SK-N-SH (cell line): ENCODE results near the gene HPN. TPM values are rescaled to one million over a fixed set of nuclear protein-coding genes. Genes with fewer than 3 reads are reported as not detected.

ENCODE experiments used
- CTCF ChIA-PET: fragments of 300-600, 350-600 bp; formaldehyde crosslinking; extraction: SDS; loops from one replicate; lab custom pipeline; 2021; lab: Yijun Ruan, JAX
- POLR2A ChIA-PET: fragments of 350-600 bp; sonication (Branson Sonifier 250); formaldehyde crosslinking; extraction: SDS; loops from one replicate; lab custom pipeline; 2020; ENCODE audit warnings: antibody characterized with exemption, inconsistent platforms; lab: Yijun Ruan, JAX
- DNase-seq: peaks from one replicate; pipeline ENCODE4 v3.0.0; 2012
- H2AFZ ChIP-seq: fragments of 200-600 bp; sonication (generic); 2 replicates; pipeline ENCODE4 v1.8.1; 2016; ENCODE audit warnings: antibody characterized with exemption, mild to moderate bottlenecking, low read depth
- H3F3A ChIP-seq: fragments of 200-600 bp; sonication (generic); replicated peaks from 2 replicates; pipeline ENCODE3; 2016; ENCODE audit warnings: antibody characterized with exemption, mild to moderate bottlenecking; ENCODE audit not compliant: insufficient read depth
- H3K27ac ChIP-seq, 2 experiments: fragments of 200-500 bp in 1 of 2; fragments of 200-600 bp in 1 of 2; sonication (Bioruptor generic) in 1 of 2; sonication (generic), shearing (Covaris generic) in 1 of 2; 2 replicates each; pipeline versions ENCODE4 v1.5.1 to v1.6.1; 2014 to 2016; ENCODE audit warnings: low read depth in 2 of 2, inconsistent platforms in 1 of 2, low read length in 1 of 2, mild to moderate bottlenecking in 1 of 2, mixed read lengths in 1 of 2
- H3K27me3 ChIP-seq: fragments of 200-600 bp; sonication (generic), shearing (Covaris generic); 2 replicates; pipeline ENCODE4 v1.6.1; 2016; ENCODE audit warnings: mixed run types; ENCODE audit not compliant: insufficient read depth
- H3K36me3 ChIP-seq, 2 experiments: fragments of 200-500 bp in 1 of 2; fragments of 200-600 bp in 1 of 2; sonication (Bioruptor generic) in 1 of 2; sonication (generic) in 1 of 2; replicated peaks in 1 of 2; 2 replicates each; pipeline versions ENCODE3 to v1.5.1; 2014 to 2016; ENCODE audit warnings: low read length in 1 of 2, mild to moderate bottlenecking in 1 of 2; ENCODE audit not compliant: insufficient read depth in 2 of 2, control insufficient read depth in 1 of 2
- H3K4me1 ChIP-seq, 2 experiments: fragments of 200-500 bp in 1 of 2; fragments of 200-600 bp in 1 of 2; sonication (Bioruptor generic) in 1 of 2; sonication (generic), shearing (Covaris generic) in 1 of 2; 2 replicates each; pipeline versions ENCODE4 v1.5.1 to v1.6.1; 2014 to 2016; ENCODE audit warnings: low read depth in 1 of 2, low read length in 1 of 2, mixed run types in 1 of 2; ENCODE audit not compliant: insufficient read depth in 2 of 2, control insufficient read depth in 1 of 2
- H3K4me2 ChIP-seq: fragments of 200-600 bp; sonication (generic), shearing (Covaris generic); 2 replicates; pipeline ENCODE4 v1.6.1; 2017; ENCODE audit warnings: mixed run types
- H3K4me3 ChIP-seq, 2 experiments: fragments of 200-500 bp in 1 of 2; fragments of 200-600 bp in 1 of 2; sonication (Bioruptor generic) in 1 of 2; sonication (generic), shearing (Covaris generic) in 1 of 2; 2 replicates each; pipeline versions ENCODE4 v1.5.1 to v1.8.1; 2014 to 2016; ENCODE audit warnings: low read depth in 2 of 2, inconsistent platforms in 1 of 2, low read length in 1 of 2, mild to moderate bottlenecking in 1 of 2, mixed read lengths in 1 of 2, moderate library complexity in 1 of 2
- H3K79me2 ChIP-seq: fragments of 200-600 bp; sonication (generic); 2 replicates; pipeline ENCODE4 v1.8.1; 2017; ENCODE audit warnings: mild to moderate bottlenecking; ENCODE audit not compliant: insufficient read depth
- H3K9ac ChIP-seq: fragments of 200-600 bp; sonication (generic); 2 replicates; pipeline ENCODE4 v1.6.1; 2017; ENCODE audit warnings: mixed run types
- H3K9me2 ChIP-seq: fragments of 200-600 bp; sonication (generic); 2 replicates; pipeline ENCODE4 v1.6.1; 2017; ENCODE audit warnings: mixed run types
- H3K9me3 ChIP-seq: fragments of 200-600 bp; sonication (generic); 2 replicates; pipeline ENCODE4 v1.6.1; 2017; ENCODE audit warnings: mixed run types, mild to moderate bottlenecking, moderate library complexity
- H4K20me1 ChIP-seq: fragments of 200-600 bp; sonication (generic); 2 replicates; pipeline ENCODE4 v1.6.1; 2017; ENCODE audit warnings: mild to moderate bottlenecking, mixed run types; ENCODE audit not compliant: insufficient read depth
- CHD2 ChIP-seq: fragments of 150-350 bp; IDR thresholded peaks from 2 replicates; pipeline ENCODE4 v1.6.1; 2018; ENCODE audit warnings: low read length; ENCODE audit not compliant: partially characterized antibody
- EP300 ChIP-seq, 2 experiments: IDR thresholded peaks; 2 replicates each; pipeline versions ENCODE4 v1.4.0 to v1.6.1; 2012; ENCODE audit warnings: borderline replicate concordance in 1 of 2, low read depth in 1 of 2, low read length in 1 of 2
- EZH2phosphoT487 ChIP-seq: fragments of 200-600 bp; sonication (generic); IDR thresholded peaks from 2 replicates; pipeline ENCODE4 v1.6.1; 2017; ENCODE audit warnings: low read depth, mixed run types, mild to moderate bottlenecking, antibody characterized with exemption, moderate library complexity, borderline replicate concordance
- GATA2 ChIP-seq: sonication (generic); formaldehyde crosslinking; IDR thresholded peaks from 2 replicates; pipeline ENCODE4 v1.5.0; 2020; ENCODE audit warnings: mild to moderate bottlenecking, missing genetic modification reagents
- JUND ChIP-seq: IDR thresholded peaks from 2 replicates; pipeline ENCODE4 v1.4.0; 2012
- MEF2A ChIP-seq: IDR thresholded peaks from 2 replicates; pipeline ENCODE4 v1.4.0; 2012; ENCODE audit warnings: low read depth, borderline replicate concordance
- NRF1 ChIP-seq: IDR thresholded peaks from 2 replicates; pipeline ENCODE4 v1.6.1; 2012; ENCODE audit warnings: low read depth, mild to moderate bottlenecking, low read length
- POLR2AphosphoS5 ChIP-seq: IDR thresholded peaks from 2 replicates; pipeline ENCODE4 v1.6.1; 2012; ENCODE audit warnings: low read depth, low read length
- SIN3A ChIP-seq: IDR thresholded peaks from 2 replicates; pipeline ENCODE4 v1.6.1; 2012; ENCODE audit warnings: low read depth, mild to moderate bottlenecking, low read length, moderate library complexity, borderline replicate concordance
- SMC3 ChIP-seq: IDR thresholded peaks from 2 replicates; pipeline ENCODE4 v1.6.1; 2012; ENCODE audit warnings: low read depth, low read length, improper control_type of control experiment
- TEAD4 ChIP-seq: IDR thresholded peaks from 2 replicates; pipeline ENCODE4 v1.4.0; 2012; ENCODE audit warnings: mild to moderate bottlenecking, borderline replicate concordance; ENCODE audit not compliant: insufficient read depth
- YY1 ChIP-seq: IDR thresholded peaks from 2 replicates; pipeline ENCODE4 v1.4.0; 2012; ENCODE audit warnings: low read depth, mild to moderate bottlenecking
- WGBS: methylation state at CpG from one replicate; pipeline ENCODE4 v1.1.6; 2017; ENCODE audit warnings: low lambda C conversion rate; 5-methylcytosine and 5-hydroxymethylcytosine counted together
- polyA plus RNA-seq, 3 experiments: library from polyadenylated mRNA; depleted of rRNA; stranded (reverse); fragments of >200 nt; gene quantifications; 2 replicates each; pipeline ENCODE4 v1.2.3, GENCODE V29; 2012
- TF ChIP-seq, protein P1 (sequence below): fragments of 150-350 bp; IDR thresholded peaks from 2 replicates; pipeline ENCODE4 v1.6.1; 2017; ENCODE audit warnings: antibody characterized with exemption, low read length, low read depth, borderline replicate concordance
- TF ChIP-seq, protein P2 (sequence below): IDR thresholded peaks from 2 replicates; pipeline ENCODE4 v1.4.0; 2012; ENCODE audit warnings: low read depth
- TF ChIP-seq, protein P3 (sequence below): IDR thresholded peaks from 2 replicates; pipeline ENCODE4; 2012
- TF ChIP-seq, protein P4 (sequence below): IDR thresholded peaks from 2 replicates; pipeline ENCODE4 v1.4.0; 2012; ENCODE audit warnings: low read depth, borderline replicate concordance
- TF ChIP-seq, protein P5 (sequence below): fragments of 150-350 bp; IDR thresholded peaks from 2 replicates; pipeline ENCODE4 v1.6.1; 2016; ENCODE audit warnings: mild to moderate bottlenecking, low read depth, low read length
- TF ChIP-seq, protein P6 (sequence below): IDR thresholded peaks from 2 replicates; pipeline ENCODE4 v1.6.1; 2012; ENCODE audit warnings: mild to moderate bottlenecking, low read depth, low read length, moderate library complexity

The HPN gene
- polyA plus RNA-seq, 1 of the 3 experiments (the other 2 are of a cell fraction), result 0.05 TPM

DNA sequence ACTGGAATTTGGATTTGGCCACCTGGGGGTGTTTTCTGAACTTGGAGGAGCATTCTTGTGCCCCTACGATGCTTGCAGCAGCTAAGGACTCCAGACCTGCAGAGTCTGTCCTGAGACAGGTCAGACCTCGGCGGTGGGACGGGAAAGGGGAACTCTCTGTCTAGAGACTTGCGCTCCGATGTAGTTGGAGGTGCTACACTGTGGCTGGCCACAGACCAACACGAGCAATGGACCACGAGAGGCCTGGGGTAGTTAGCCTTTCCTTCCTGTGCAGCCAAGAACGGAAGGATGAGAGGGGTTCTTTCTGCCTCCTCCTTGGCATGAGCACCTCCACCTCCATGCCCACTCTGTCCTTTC is 47.3 kb upstream of the HPN start:
- Histone ChIP-seq H3K27ac (no peak overlapping the region), H2AFZ (no peak overlapping the region), H3K36me3 (no peaks in the 10 kb centered on the region), H3K9ac (no peak overlapping the region), H3K79me2 (peaks cover 4% of the 10 kb centered on the region; the same call in 1 of the 2 replicates), H3K27me3 (no peaks in the 10 kb centered on the region), H3K4me2 (no peak overlapping the region), H3K4me1 (peaks cover 1 to 6% of the 10 kb centered on the region in 2 experiments; a peak in 1 of 4 replicates), H3K9me3 (no peaks in the 10 kb centered on the region), H3K9me2 (no peaks in the 10 kb centered on the region), H3K4me3 (no peak overlapping the region), H3F3A (no peaks in the 10 kb centered on the region), H4K20me1 (no peaks in the 10 kb centered on the region)
- no peak for DNase-seq
- POLR2A ChIA-PET, result no interaction called here
- CTCF ChIA-PET, result interaction anchor here (0.6 kb wide), 1 partner anchor 74 kb away, joined by 3 read pairs; no protein-coding TSS in a partner anchor
- WGBS, result 82% methylated on average over 9 of the region's 9 CpGs
- TF ChIP-seq GATA2 (CRISPR knock-in tag) (no peak), POLR2AphosphoS5 (no peak), CHD2 (no peak), SMC3 (no peak), EP300 (IDR thresholded peaks at IDR 0.05; ENCODE audit: borderline replicate concordance in 1 of 2, low read depth in 1 of 2, low read length in 1 of 2) (no peak), NRF1 (no peak), TEAD4 (no peak), JUND (no peak), MEF2A (no peak), YY1 (no peak), EZH2phosphoT487 (no peak), SIN3A (no peak)
- TF ChIP-seq, protein P1, sequence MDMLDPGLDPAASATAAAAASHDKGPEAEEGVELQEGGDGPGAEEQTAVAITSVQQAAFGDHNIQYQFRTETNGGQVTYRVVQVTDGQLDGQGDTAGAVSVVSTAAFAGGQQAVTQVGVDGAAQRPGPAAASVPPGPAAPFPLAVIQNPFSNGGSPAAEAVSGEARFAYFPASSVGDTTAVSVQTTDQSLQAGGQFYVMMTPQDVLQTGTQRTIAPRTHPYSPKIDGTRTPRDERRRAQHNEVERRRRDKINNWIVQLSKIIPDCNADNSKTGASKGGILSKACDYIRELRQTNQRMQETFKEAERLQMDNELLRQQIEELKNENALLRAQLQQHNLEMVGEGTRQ, result no peak
- TF ChIP-seq, protein P2, sequence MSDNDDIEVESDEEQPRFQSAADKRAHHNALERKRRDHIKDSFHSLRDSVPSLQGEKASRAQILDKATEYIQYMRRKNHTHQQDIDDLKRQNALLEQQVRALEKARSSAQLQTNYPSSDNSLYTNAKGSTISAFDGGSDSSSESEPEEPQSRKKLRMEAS, result no peak
- TF ChIP-seq, protein P3, sequence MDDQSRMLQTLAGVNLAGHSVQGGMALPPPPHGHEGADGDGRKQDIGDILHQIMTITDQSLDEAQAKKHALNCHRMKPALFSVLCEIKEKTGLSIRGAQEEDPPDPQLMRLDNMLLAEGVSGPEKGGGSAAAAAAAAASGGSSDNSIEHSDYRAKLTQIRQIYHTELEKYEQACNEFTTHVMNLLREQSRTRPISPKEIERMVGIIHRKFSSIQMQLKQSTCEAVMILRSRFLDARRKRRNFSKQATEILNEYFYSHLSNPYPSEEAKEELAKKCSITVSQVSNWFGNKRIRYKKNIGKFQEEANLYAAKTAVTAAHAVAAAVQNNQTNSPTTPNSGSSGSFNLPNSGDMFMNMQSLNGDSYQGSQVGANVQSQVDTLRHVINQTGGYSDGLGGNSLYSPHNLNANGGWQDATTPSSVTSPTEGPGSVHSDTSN, result no peak
- TF ChIP-seq, protein P4, sequence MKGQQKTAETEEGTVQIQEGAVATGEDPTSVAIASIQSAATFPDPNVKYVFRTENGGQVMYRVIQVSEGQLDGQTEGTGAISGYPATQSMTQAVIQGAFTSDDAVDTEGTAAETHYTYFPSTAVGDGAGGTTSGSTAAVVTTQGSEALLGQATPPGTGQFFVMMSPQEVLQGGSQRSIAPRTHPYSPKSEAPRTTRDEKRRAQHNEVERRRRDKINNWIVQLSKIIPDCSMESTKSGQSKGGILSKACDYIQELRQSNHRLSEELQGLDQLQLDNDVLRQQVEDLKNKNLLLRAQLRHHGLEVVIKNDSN, result no peak
- TF ChIP-seq, protein P5, sequence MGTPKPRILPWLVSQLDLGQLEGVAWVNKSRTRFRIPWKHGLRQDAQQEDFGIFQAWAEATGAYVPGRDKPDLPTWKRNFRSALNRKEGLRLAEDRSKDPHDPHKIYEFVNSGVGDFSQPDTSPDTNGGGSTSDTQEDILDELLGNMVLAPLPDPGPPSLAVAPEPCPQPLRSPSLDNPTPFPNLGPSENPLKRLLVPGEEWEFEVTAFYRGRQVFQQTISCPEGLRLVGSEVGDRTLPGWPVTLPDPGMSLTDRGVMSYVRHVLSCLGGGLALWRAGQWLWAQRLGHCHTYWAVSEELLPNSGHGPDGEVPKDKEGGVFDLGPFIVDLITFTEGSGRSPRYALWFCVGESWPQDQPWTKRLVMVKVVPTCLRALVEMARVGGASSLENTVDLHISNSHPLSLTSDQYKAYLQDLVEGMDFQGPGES, result no peak
- TF ChIP-seq, protein P6, sequence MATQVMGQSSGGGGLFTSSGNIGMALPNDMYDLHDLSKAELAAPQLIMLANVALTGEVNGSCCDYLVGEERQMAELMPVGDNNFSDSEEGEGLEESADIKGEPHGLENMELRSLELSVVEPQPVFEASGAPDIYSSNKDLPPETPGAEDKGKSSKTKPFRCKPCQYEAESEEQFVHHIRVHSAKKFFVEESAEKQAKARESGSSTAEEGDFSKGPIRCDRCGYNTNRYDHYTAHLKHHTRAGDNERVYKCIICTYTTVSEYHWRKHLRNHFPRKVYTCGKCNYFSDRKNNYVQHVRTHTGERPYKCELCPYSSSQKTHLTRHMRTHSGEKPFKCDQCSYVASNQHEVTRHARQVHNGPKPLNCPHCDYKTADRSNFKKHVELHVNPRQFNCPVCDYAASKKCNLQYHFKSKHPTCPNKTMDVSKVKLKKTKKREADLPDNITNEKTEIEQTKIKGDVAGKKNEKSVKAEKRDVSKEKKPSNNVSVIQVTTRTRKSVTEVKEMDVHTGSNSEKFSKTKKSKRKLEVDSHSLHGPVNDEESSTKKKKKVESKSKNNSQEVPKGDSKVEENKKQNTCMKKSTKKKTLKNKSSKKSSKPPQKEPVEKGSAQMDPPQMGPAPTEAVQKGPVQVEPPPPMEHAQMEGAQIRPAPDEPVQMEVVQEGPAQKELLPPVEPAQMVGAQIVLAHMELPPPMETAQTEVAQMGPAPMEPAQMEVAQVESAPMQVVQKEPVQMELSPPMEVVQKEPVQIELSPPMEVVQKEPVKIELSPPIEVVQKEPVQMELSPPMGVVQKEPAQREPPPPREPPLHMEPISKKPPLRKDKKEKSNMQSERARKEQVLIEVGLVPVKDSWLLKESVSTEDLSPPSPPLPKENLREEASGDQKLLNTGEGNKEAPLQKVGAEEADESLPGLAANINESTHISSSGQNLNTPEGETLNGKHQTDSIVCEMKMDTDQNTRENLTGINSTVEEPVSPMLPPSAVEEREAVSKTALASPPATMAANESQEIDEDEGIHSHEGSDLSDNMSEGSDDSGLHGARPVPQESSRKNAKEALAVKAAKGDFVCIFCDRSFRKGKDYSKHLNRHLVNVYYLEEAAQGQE, result no peak
